Adrenal gland (tissue), 12 donors: Measurements from ENCODE around the gene ANO6. TPM values are rescaled to one million over a fixed set of nuclear protein-coding genes. Genes with fewer than 3 reads are reported as not detected.

Source experiments
- DNase-seq, 7 donors: peaks; one replicate each; pipeline ENCODE4 v3.0.0-alpha.2; 2019 to 2020
- H3K27ac ChIP-seq, 5 donors: fragments of 200-600 bp; sonication (generic) in 4 of 5; 1 replicate in 3 of 5; 2 replicates in 2 of 5; pipeline versions ENCODE4 v1.5.1 to v1.8.0; 2016 to 2020; ENCODE audit warnings: mild to moderate bottlenecking in 1 of 5
- H3K27me3 ChIP-seq: fragments of 200-600 bp; 2 replicates; pipeline ENCODE4 v1.8.0; 2021
- H3K36me3 ChIP-seq, 2 donors: fragments of 200-600 bp; replicated peaks in 1 of 2; 1 replicate in 1 of 2; 2 replicates in 1 of 2; pipeline versions ENCODE4 v1.5.1 to v1.8.0; 2018 to 2022
- H3K4me1 ChIP-seq, 2 donors: fragments of 200-600 bp; replicated peaks in 1 of 2; 1 replicate in 1 of 2; 2 replicates in 1 of 2; pipeline versions ENCODE4 v1.5.1 to v1.8.0; 2018 to 2021
- H3K4me3 ChIP-seq, 4 donors: fragments of 200-600 bp; sonication (generic) in 3 of 4; one replicate each; pipeline ENCODE4 v1.5.1; 2016 to 2018
- H3K9me3 ChIP-seq, 3 donors: fragments of 200-600 bp; sonication (generic) in 1 of 3; replicated peaks in 1 of 3; 1 replicate in 2 of 3; 2 replicates in 1 of 3; pipeline versions ENCODE4 v1.5.1 to v1.8.0; 2016 to 2021
- POLR2A ChIP-seq, 2 donors: fragments of 450-650 bp; IDR thresholded peaks; one replicate each; pipeline ENCODE4 v1.6.1; 2017; ENCODE audit warnings: antibody characterized with exemption in 2 of 2, mild to moderate bottlenecking in 2 of 2, moderate library complexity in 1 of 2
- WGBS, 4 donors: extraction: QIAGEN DNeasy Blood & Tissue Kit in 2 of 4; methylation state at CpG; one replicate each; pipeline versions ENCODE4 v1.1.5 to v1.1.7; 2013 to 2017; 5-methylcytosine and 5-hydroxymethylcytosine counted together
- intact Hi-C, 2 donors: fragments of 100-400 bp; cut with DNase I; formaldehyde crosslinking; loops; one replicate each; pipeline versions ENCODE4 v1.14.1 to v1.15.0; 2022 to 2023
- polyA plus RNA-seq, 3 donors: library from polyadenylated mRNA; stranded (reverse); fragments of 200-250 nt in 2 of 3; fragments of 350-450 nt in 1 of 3; fragmentation: Illumina TruSeq in 1 of 3; extraction: RNeasy Lipid Tissue Mini Kit (QIAGEN cat#74804) in 1 of 3; gene quantifications; one replicate each; pipeline ENCODE4 v1.2.3, GENCODE V29; 2013 to 2014
- total RNA-seq, 9 donors: library from RNA; depleted of rRNA in 4 of 9; stranded (reverse); fragments of >200 nt in 4 of 9; fragments of 120-200 nt in 1 of 9; fragmentation: NEBNext Ultra II Directional in 1 of 9; extraction: Animal tissue kit (Norgen Biotek cat#: 25700) in 1 of 9; gene quantifications; one replicate each; pipeline versions ENCODE4 v1.1.0 to v1.2.4, GENCODE V29; 2013 to 2023
- TF ChIP-seq, protein P1 (sequence below), 6 experiments: fragments of 450-650 bp in 4 of 6; fragments of 200-600 bp in 2 of 6; sonication (generic) in 1 of 6; IDR thresholded peaks; 1 replicate in 5 of 6; 2 replicates in 1 of 6; pipeline versions ENCODE4 v1.5.1 to v1.8.0; 2016 to 2021; ENCODE audit warnings: antibody characterized with exemption in 6 of 6, mild to moderate bottlenecking in 2 of 6, moderate library complexity in 1 of 6
- donor health status: healthy with polysubstance abuse.
- donor health status: Bipolar disorder and iron deficiency.
- donor health status: DM: yes; HTN: yes; CAD: no.
- donor health status: DM: no; HTN: no; CAD: no.
- donor health status: DM: no; HTN: no; CAD: no.
- donor health status: DM: yes; HTN: yes; CAD: no.

The ANO6 gene
- total and polyA plus RNA-seq, 12 donors: 7.5 to 92.3 (median 54.4) TPM

DNA sequence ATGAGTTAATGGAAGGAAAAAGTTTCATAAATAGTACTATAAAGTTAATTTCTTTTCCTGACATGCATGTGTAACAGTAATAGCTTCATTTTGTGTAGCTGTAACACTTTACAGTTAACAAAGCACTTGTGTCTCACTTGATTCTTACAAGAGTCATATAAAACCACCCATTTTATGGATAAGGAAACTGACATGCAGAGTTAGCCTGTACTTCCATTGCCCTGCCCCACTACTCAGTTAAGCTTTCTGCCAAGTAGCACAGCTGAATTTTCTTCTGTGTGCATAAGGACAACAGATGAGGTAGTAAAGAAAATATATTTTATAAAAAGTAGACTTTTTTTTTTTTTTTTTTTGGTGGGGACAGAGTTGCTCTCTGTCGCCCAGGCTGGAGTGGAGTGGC is 32.2 kb downstream of the ANO6 start:
- TF ChIP-seq POLR2A (IDR thresholded peaks at IDR 0.05): no peak
- TF ChIP-seq, protein P1, sequence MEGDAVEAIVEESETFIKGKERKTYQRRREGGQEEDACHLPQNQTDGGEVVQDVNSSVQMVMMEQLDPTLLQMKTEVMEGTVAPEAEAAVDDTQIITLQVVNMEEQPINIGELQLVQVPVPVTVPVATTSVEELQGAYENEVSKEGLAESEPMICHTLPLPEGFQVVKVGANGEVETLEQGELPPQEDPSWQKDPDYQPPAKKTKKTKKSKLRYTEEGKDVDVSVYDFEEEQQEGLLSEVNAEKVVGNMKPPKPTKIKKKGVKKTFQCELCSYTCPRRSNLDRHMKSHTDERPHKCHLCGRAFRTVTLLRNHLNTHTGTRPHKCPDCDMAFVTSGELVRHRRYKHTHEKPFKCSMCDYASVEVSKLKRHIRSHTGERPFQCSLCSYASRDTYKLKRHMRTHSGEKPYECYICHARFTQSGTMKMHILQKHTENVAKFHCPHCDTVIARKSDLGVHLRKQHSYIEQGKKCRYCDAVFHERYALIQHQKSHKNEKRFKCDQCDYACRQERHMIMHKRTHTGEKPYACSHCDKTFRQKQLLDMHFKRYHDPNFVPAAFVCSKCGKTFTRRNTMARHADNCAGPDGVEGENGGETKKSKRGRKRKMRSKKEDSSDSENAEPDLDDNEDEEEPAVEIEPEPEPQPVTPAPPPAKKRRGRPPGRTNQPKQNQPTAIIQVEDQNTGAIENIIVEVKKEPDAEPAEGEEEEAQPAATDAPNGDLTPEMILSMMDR (IDR thresholded peaks at IDR 0.05): no peak
- intact Hi-C loops: no loop called here
- H3K27ac ChIP-seq: no peak overlapping the region
- DNase-seq: no peak
- peaks cover 0 to 7% of the 10 kb centered on the region in 2 donors for H3K4me1 ChIP-seq
- H3K4me3 ChIP-seq: no peak overlapping the region
- H3K9me3 ChIP-seq: no peaks in the 10 kb centered on the region
- WGBS, 4 donors: 93 to 100% (median 100%) methylated on average over 1 of the region's 1 CpG
- no peaks in the 10 kb centered on the region for H3K27me3 ChIP-seq
- H3K36me3 ChIP-seq: no peaks in the 10 kb centered on the region

DNA sequence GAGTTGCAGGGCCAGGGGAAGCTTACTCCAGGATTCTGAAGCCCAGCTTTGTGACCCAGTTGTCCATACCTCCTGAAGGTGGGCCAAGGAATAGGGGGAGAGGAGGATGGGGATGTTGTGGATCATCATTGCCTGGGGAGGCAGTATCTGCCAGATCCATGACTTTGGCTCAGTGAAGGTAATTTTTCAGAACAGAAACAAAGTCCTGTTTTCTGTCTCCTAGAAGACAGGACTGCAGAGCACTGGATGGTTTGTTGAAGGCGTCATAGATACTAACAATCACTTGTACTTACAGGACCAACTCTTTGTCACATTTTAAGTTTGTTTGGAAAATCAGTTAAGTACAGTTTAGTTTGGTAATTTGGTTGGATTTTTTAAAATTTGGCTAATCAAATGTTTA is 38.4 kb downstream of the ANO6 start:
- Histone ChIP-seq H3K36me3 (no peaks in the 10 kb centered on the region), H3K4me3 (no peak overlapping the region), H3K27ac (no peak overlapping the region), H3K27me3 (no peaks in the 10 kb centered on the region), H3K4me1 (peaks cover 5 to 6% of the 10 kb centered on the region in 2 donors), H3K9me3 (no peaks in the 10 kb centered on the region)
- intact Hi-C loops: no loop called here
- no peak for DNase-seq
- 83 to 95% (median 85%) methylated on average over 1 of the region's 1 CpG for WGBS, 4 donors
- no peak for TF ChIP-seq POLR2A (IDR thresholded peaks at IDR 0.05)
- TF ChIP-seq, protein P1 (IDR thresholded peaks at IDR 0.05): no peak

DNA sequence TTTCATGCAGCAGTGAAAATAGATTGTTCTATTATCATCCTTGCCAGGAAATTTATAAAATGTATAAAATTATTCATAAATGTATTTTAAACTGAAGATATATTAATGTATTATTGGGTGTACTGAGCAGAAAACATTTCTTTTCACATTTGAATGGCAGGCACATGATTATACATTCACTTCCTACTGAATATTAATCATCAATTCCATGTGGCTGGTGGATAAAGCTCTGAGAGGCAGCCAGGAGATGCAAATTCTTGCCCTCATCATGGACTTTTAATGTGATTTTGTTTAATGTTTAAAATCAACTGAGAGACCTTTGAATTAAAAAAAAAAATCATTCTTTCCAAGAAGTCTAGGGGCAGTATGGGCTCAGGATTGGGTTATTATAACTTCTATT is 40.8 kb downstream of the ANO6 start:
- Histone ChIP-seq H3K9me3 (no peaks in the 10 kb centered on the region), H3K27ac (no peak overlapping the region), H3K27me3 (no peaks in the 10 kb centered on the region), H3K36me3 (no peaks in the 10 kb centered on the region), H3K4me3 (no peak overlapping the region), H3K4me1 (peaks cover 18 to 24% of the 10 kb centered on the region in 2 donors)
- intact Hi-C loops: no loop called here
- TF ChIP-seq, protein P1 (IDR thresholded peaks at IDR 0.05): no peak
- no peak for TF ChIP-seq POLR2A (IDR thresholded peaks at IDR 0.05)
- DNase-seq: no peak

DNA sequence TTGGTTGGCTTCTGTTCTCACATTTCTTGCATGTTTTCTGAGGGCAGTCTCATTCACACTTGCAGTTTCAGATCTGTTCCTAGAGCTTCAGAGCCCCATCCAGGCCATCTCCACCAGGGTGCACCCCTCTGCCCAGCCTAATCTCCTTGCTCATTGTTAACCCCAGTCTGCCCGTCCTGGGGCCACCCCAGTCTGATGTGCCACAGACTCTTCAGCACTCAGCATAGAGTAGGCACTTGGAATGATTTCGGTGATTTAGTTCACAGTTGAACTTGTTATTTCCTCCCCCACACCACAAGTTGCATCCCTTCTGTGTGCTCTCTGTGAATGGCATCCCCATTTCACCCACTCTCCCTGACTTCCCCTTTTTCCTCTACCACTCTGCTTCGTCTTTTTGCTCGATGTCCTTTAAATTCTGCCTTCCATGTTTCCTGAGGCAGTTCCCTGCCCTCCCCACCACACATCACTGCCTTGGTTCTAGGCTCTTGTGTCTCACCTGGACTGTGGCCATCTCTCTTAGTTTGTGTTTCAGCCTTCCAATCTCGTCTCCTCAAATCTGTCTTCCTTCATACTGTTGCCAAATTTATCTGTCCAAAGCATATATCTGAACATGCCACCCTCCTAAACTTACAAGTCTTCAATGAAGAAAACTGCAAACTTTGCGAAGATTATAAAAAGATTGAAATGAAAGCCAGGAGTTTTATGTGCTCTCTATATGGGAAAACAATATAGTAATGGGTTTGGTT is 41.5 kb downstream of the ANO6 start:
- DNase-seq: no peak
- TF ChIP-seq POLR2A (IDR thresholded peaks at IDR 0.05): no peak
- TF ChIP-seq, protein P1 (IDR thresholded peaks at IDR 0.05): no peak
- intact Hi-C loops: no loop called here
- no peaks in the 10 kb centered on the region for H3K27me3 ChIP-seq
- H3K4me3 ChIP-seq: no peak overlapping the region
- no peaks in the 10 kb centered on the region for H3K36me3 ChIP-seq
- no peak overlapping the region for H3K27ac ChIP-seq
- WGBS, 4 donors: 70 to 79% (median 75%) methylated on average over 6 of the region's 6 CpGs
- peaks cover 18 to 24% of the 10 kb centered on the region in 2 donors for H3K4me1 ChIP-seq
- H3K9me3 ChIP-seq: no peaks in the 10 kb centered on the region
